Activated CD4-positive, alpha-beta T cell treated with anti-CD3 and anti-CD28 coated beads for 36 hours (primary cell): ENCODE measurements around the gene SLAMF8. TPM values are rescaled to one million over a fixed set of nuclear protein-coding genes. Genes with fewer than 3 reads are reported as not detected.

Source experiments
- total RNA-seq, 2 experiments: library from RNA; stranded (reverse); gene quantifications; one replicate each; pipeline ENCODE4 v1.2.3, GENCODE V29; 2021

Gene SLAMF8
- total RNA-seq, 2 experiments from 2014 or later = 0.39 to 0.70 TPM

Other genes starting within 250 kb of the SLAMF8 start
- not detected for gene APCS, start 239.0 kb upstream of the SLAMF8 start, total RNA-seq
- gene CRP, start 112.3 kb upstream of the SLAMF8 start, total RNA-seq = not detected
- gene DUSP23, start 45.9 kb upstream of the SLAMF8 start, total RNA-seq = 10 to 100 TPM; 23.9 to 26.8 TPM
- not detected for gene FCRL6, start 24.5 kb upstream of the SLAMF8 start, total RNA-seq
- under 1 TPM in 1 of 2 experiments, not detected in 1; 0.11 TPM for gene VSIG8, start 35.8 kb downstream of the SLAMF8 start, total RNA-seq
- 1 to 10 TPM in 1 of 2 experiments, under 1 TPM in 1; 0.98 to 1.1 TPM for gene CFAP45, start 73.3 kb downstream of the SLAMF8 start, total RNA-seq
- gene TAGLN2, start 98.6 kb downstream of the SLAMF8 start, total RNA-seq = 100 to 1,000 TPM; 410 to 495 TPM
- gene IGSF9, start 118.7 kb downstream of the SLAMF8 start, total RNA-seq = under 1 TPM in 1 of 2 experiments, not detected in 1; 0.07 TPM
- gene SLAMF9, start 127.4 kb downstream of the SLAMF8 start, total RNA-seq = not detected
- 1 to 10 TPM; 4.3 to 4.7 TPM for gene PIGM, start 205.1 kb downstream of the SLAMF8 start, total RNA-seq
- under 1 TPM; 0.11 TPM for gene KCNJ10, start 243.3 kb downstream of the SLAMF8 start, total RNA-seq